ENCODE data around the gene PPP1R12A. TPM values are rescaled to one million over a fixed set of nuclear protein-coding genes. Genes with fewer than 3 reads are reported as not detected.

Gene PPP1R12A
- total RNA-seq, 2 experiments from 2014 or later: 65.6 to 76.4 TPM

- ChIA-PET CTCF (no interaction called here), POLR2A (no interaction called here)
- H3K27me3 Mint-ChIP-seq: no peaks in the 10 kb centered on the region
- no peaks in the 10 kb centered on the region for H3K36me3 Mint-ChIP-seq (ENCODE audit: low read depth)
- DNase-seq (no peak), ATAC-seq (ENCODE audit: poor library complexity) (no peak)
- no peak overlapping the region for H3K27ac Mint-ChIP-seq
- H3K4me1 Mint-ChIP-seq (ENCODE audit: low read depth): peaks cover 73% of the 10 kb centered on the region
- no peak for TF ChIP-seq CTCF (IDR thresholded peaks at IDR 0.05)
- no peaks in the 10 kb centered on the region for H3K9me3 Mint-ChIP-seq
- Histone ChIP-seq H3K27me3 (ENCODE audit: control insufficient read depth in 1 of 2, insufficient read depth in 2 of 2, low read length in 2 of 2) (no peaks in the 10 kb centered on the region), H3K4me1 (ENCODE audit: insufficient read depth, low read length) (peaks cover 8% of the 10 kb centered on the region), H3K27ac (ENCODE audit: low read depth in 1 of 2, low read length in 2 of 2) (no peak overlapping the region), H3K4me3 (ENCODE audit: low read length) (no peak overlapping the region), H3K36me3 (ENCODE audit: insufficient read depth, low read length) (no peaks in the 10 kb centered on the region), H3K9me3 (ENCODE audit: control insufficient read depth in 1 of 2, insufficient read depth in 1 of 2, low read length in 2 of 2) (no peaks in the 10 kb centered on the region)
- H3K4me3 Mint-ChIP-seq: no peak overlapping the region
- intact Hi-C loops (cut with DNase I, micrococcal nuclease): no loop called here
Observed at GRCh38 chr12:79900951-79901350, 33.9 kb downstream of the PPP1R12A start.

GRCh38 chr12:79900199-79900598, 34.7 kb downstream of the PPP1R12A start:
- H3K4me3 ChIP-seq (ENCODE audit: low read length): no peak overlapping the region
- intact Hi-C loops (cut with DNase I, micrococcal nuclease): no loop called here
- H3K27ac Mint-ChIP-seq: no peak overlapping the region
- H3K36me3 ChIP-seq (ENCODE audit: insufficient read depth, low read length): no peaks in the 10 kb centered on the region
- H3K27ac ChIP-seq (ENCODE audit: low read depth in 1 of 2, low read length in 2 of 2): no peak overlapping the region
- ChIA-PET POLR2A (no interaction called here), CTCF (no interaction called here)
- TF ChIP-seq CTCF (IDR thresholded peaks at IDR 0.05): no peak
- no peaks in the 10 kb centered on the region for H3K9me3 Mint-ChIP-seq
- no peaks in the 10 kb centered on the region for H3K27me3 ChIP-seq (ENCODE audit: control insufficient read depth in 1 of 2, insufficient read depth in 2 of 2, low read length in 2 of 2)
- H3K4me1 Mint-ChIP-seq (ENCODE audit: low read depth): peaks cover 77% of the 10 kb centered on the region
- H3K4me1 ChIP-seq (ENCODE audit: insufficient read depth, low read length): peaks cover 8% of the 10 kb centered on the region
- H3K27me3 Mint-ChIP-seq: no peaks in the 10 kb centered on the region
- H3K9me3 ChIP-seq (ENCODE audit: control insufficient read depth in 1 of 2, insufficient read depth in 1 of 2, low read length in 2 of 2): no peaks in the 10 kb centered on the region
- ATAC-seq (ENCODE audit: poor library complexity): no peak
- no peak for DNase-seq
- H3K36me3 Mint-ChIP-seq (ENCODE audit: low read depth): no peaks in the 10 kb centered on the region
- no peak overlapping the region for H3K4me3 Mint-ChIP-seq

GRCh38 chr12:79897617-79898016, 37.3 kb downstream of the PPP1R12A start:
- H3K36me3 Mint-ChIP-seq (ENCODE audit: low read depth): peaks cover 10% of the 10 kb centered on the region
- Histone ChIP-seq H3K9me3 (ENCODE audit: control insufficient read depth in 1 of 2, insufficient read depth in 1 of 2, low read length in 2 of 2) (no peaks in the 10 kb centered on the region), H3K27ac (ENCODE audit: low read depth in 1 of 2, low read length in 2 of 2) (no peak overlapping the region), H3K36me3 (ENCODE audit: insufficient read depth, low read length) (no peaks in the 10 kb centered on the region), H3K27me3 (ENCODE audit: control insufficient read depth in 1 of 2, insufficient read depth in 2 of 2, low read length in 2 of 2) (no peaks in the 10 kb centered on the region), H3K4me1 (ENCODE audit: insufficient read depth, low read length) (peaks cover 5% of the 10 kb centered on the region), H3K4me3 (ENCODE audit: low read length) (no peak overlapping the region)
- POLR2A ChIA-PET: no interaction called here
- no peaks in the 10 kb centered on the region for H3K27me3 Mint-ChIP-seq
- peaks cover 80% of the 10 kb centered on the region for H3K4me1 Mint-ChIP-seq (ENCODE audit: low read depth)
- H3K4me3 Mint-ChIP-seq: no peak overlapping the region
- intact Hi-C loops (cut with DNase I, micrococcal nuclease): no loop called here
- no peak for TF ChIP-seq CTCF (IDR thresholded peaks at IDR 0.05)
- H3K27ac Mint-ChIP-seq: no peak overlapping the region
- CTCF ChIA-PET: no interaction called here
- DNase-seq (no peak), ATAC-seq (ENCODE audit: poor library complexity) (no peak)
- H3K9me3 Mint-ChIP-seq: no peaks in the 10 kb centered on the region

Data from CD4-positive, alpha-beta T cell (primary cell).